ENCODE results near the gene TIGD4.

TIGD4 gene

GRCh38 chr4:152728343-152728742 lies 51.2 kb downstream of the TIGD4 start:
- no peak for DNase-seq (ENCODE audit: low read depth)

GRCh38 chr4:152727784-152728183 lies 51.7 kb downstream of the TIGD4 start:
- DNase-seq (ENCODE audit: low read depth): no peak
- no peak for TF ChIP-seq CTCF (IDR thresholded peaks at IDR 0.05; ENCODE audit: insufficient read depth, low read depth, low read length, missing control alignments)

More at GRCh38 chr4:152728343-152728742, 51.2 kb downstream of the TIGD4 start:
- TF ChIP-seq CTCF (IDR thresholded peaks at IDR 0.05; ENCODE audit: insufficient read depth, low read depth, low read length, missing control alignments): no peak
- H3K4me3 ChIP-seq (ENCODE audit: low read length): no peak overlapping the region

DNA sequence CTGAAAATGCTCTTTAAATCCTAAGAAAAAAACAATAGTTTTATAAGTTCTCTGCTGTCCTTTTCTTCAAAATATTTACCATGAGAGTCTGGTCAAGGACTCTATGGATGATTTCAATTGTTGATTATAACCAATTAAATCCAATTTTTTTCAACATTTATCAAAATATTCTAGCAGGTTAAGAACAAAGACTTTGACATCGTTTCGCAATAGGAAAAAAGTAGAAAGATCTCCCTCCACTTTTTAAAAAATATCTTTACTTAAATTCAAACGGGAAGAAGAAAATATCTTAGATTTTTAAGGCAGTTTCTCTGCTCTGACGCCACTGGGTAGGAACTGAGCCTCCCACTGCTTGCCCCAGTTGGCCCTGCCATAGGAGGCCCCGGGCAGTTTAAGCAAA lies 55.0 kb downstream of the TIGD4 start:
- no peak for TF ChIP-seq CTCF (IDR thresholded peaks at IDR 0.05; ENCODE audit: insufficient read depth, low read depth, low read length, missing control alignments)
- DNase-seq (ENCODE audit: low read depth): no peak
- no peak overlapping the region for H3K4me3 ChIP-seq (ENCODE audit: low read length)

More at GRCh38 chr4:152727784-152728183, 51.7 kb downstream of the TIGD4 start:
- no peak overlapping the region for H3K4me3 ChIP-seq (ENCODE audit: low read length)

GRCh38 chr4:152723236-152723635 lies 56.3 kb downstream of the TIGD4 start:
- no peak overlapping the region for H3K4me3 ChIP-seq (ENCODE audit: low read length)
- no peak for TF ChIP-seq CTCF (IDR thresholded peaks at IDR 0.05; ENCODE audit: insufficient read depth, low read depth, low read length, missing control alignments)
- no peak for DNase-seq (ENCODE audit: low read depth)

DNA sequence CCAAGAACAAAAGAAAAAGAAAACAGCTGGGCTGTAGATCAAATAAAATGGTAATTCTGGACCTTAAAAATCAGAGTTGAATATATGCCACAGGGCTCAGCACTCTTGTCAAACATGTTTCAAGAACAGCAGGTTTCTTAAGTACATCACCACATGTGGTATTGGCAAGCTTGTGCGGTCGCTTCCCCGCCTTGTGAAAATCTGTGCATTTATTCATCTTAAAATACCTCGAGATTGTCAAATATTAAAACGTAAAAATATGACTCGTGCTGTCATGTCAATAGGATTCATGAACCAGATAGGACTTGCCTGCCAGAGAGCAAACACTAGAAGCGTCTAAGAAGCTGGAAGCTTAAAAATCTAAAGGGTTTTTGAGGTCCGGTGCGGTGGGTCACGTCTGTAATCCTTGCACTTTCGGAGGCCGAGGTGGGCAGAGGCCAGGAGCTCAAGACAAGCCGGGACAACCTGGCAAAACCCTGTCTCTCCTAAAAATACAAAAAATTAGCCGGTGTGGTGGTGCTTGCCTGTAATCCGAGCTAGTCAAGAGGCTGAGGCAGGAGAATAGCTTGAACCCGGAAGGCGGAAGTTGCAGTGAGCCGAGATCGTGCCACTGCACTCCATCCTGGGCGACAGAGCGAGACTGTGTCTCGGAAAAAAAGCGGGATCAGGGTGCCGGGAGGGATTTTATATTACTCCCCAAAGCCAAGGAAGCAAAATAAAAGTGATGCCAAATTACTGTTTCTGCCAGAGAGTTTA lies 59.6 kb downstream of the TIGD4 start:
- no peak for TF ChIP-seq CTCF (IDR thresholded peaks at IDR 0.05; ENCODE audit: insufficient read depth, low read depth, low read length, missing control alignments)
- DNase-seq (ENCODE audit: low read depth): peak; percentile 77
- peak overlapping the region; percentile 28 for H3K4me3 ChIP-seq (ENCODE audit: low read length)
